ENCODE data around the gene DCBLD1. TPM values are rescaled to one million over a fixed set of nuclear protein-coding genes. Genes with fewer than 3 reads are reported as not detected.

The DCBLD1 gene
- total and polyA plus RNA-seq, 2 donors (not counting 1 experiment from before 2014, with no cell fraction given) = 35.2 to 44.4 TPM

- TF ChIP-seq EZH2 (IDR thresholded peaks at IDR 0.05; ENCODE audit: low read length, missing control alignments) (no peak), CTCF (conservative IDR thresholded peaks at IDR 0.05 in 1 of 2, IDR thresholded peaks at IDR 0.05 in 1 of 2; ENCODE audit: low read depth in 1 of 2, low read length in 2 of 2) (no peak)
Observed at GRCh38 chr6:117550078-117550600, 67.7 kb downstream of the DCBLD1 start.

GRCh38 chr6:117550618-117551242, 68.3 kb downstream of the DCBLD1 start:
- Histone ChIP-seq H4K20me1 (ENCODE audit: control insufficient read depth, extremely low read depth, insufficient read depth, low read length) (no peaks in the 10 kb centered on the region), H3K27ac (ENCODE audit: insufficient read depth, low read length) (no peak overlapping the region), H3K36me3 (ENCODE audit: control insufficient read depth, insufficient read depth, low read length) (peaks cover 8% of the 10 kb centered on the region), H3K9me3 (ENCODE audit: control insufficient read depth, insufficient read depth, low read depth, low read length) (no peaks in the 10 kb centered on the region), H3K27me3 (ENCODE audit: control insufficient read depth, insufficient read depth, low read length) (no peaks in the 10 kb centered on the region), H2AFZ (ENCODE audit: low read length) (no peak overlapping the region), H3K4me3 (replicated peaks in 1 of 4; ENCODE audit: control extremely low read depth in 1 of 4, insufficient read depth in 1 of 4, low read depth in 3 of 4, low read length in 4 of 4) (no peak overlapping the region), H3K4me1 (ENCODE audit: control insufficient read depth, extremely low read depth, insufficient read depth, low read length) (peaks cover 6% of the 10 kb centered on the region), H3K4me2 (ENCODE audit: extremely low read depth, insufficient read depth, low read length) (no peak overlapping the region), H3K79me2 (ENCODE audit: control insufficient read depth, insufficient read depth, low read length) (no peaks in the 10 kb centered on the region), H3K9ac (ENCODE audit: insufficient read depth, low read length) (no peak overlapping the region)
- DNase-seq (ENCODE audit: low read depth in 2 of 2) = no peak
- TF ChIP-seq CTCF (conservative IDR thresholded peaks at IDR 0.05 in 1 of 2, IDR thresholded peaks at IDR 0.05 in 1 of 2; ENCODE audit: low read depth in 1 of 2, low read length in 2 of 2) (no peak), EZH2 (IDR thresholded peaks at IDR 0.05; ENCODE audit: low read length, missing control alignments) (no peak)

More at GRCh38 chr6:117550078-117550600, 67.7 kb downstream of the DCBLD1 start:
- no peaks in the 10 kb centered on the region for H3K9me3 ChIP-seq (ENCODE audit: control insufficient read depth, insufficient read depth, low read depth, low read length)
- no peak overlapping the region for H3K9ac ChIP-seq (ENCODE audit: insufficient read depth, low read length)
- no peak overlapping the region for H3K27ac ChIP-seq (ENCODE audit: insufficient read depth, low read length)
- no peak overlapping the region for H3K4me3 ChIP-seq (replicated peaks in 1 of 4; ENCODE audit: control extremely low read depth in 1 of 4, insufficient read depth in 1 of 4, low read depth in 3 of 4, low read length in 4 of 4)
- H3K36me3 ChIP-seq (ENCODE audit: control insufficient read depth, insufficient read depth, low read length) = peaks cover 11% of the 10 kb centered on the region
- H3K4me2 ChIP-seq (ENCODE audit: extremely low read depth, insufficient read depth, low read length) = no peak overlapping the region
- no peaks in the 10 kb centered on the region for H4K20me1 ChIP-seq (ENCODE audit: control insufficient read depth, extremely low read depth, insufficient read depth, low read length)
- H3K79me2 ChIP-seq (ENCODE audit: control insufficient read depth, insufficient read depth, low read length) = no peaks in the 10 kb centered on the region
- no peak overlapping the region for H2AFZ ChIP-seq (ENCODE audit: low read length)
- peaks cover 6% of the 10 kb centered on the region for H3K4me1 ChIP-seq (ENCODE audit: control insufficient read depth, extremely low read depth, insufficient read depth, low read length)
- no peaks in the 10 kb centered on the region for H3K27me3 ChIP-seq (ENCODE audit: control insufficient read depth, insufficient read depth, low read length)
- no peak for DNase-seq (ENCODE audit: low read depth in 2 of 2)

- Histone ChIP-seq H3K9me3 (ENCODE audit: control insufficient read depth, insufficient read depth, low read depth, low read length) (no peaks in the 10 kb centered on the region), H3K4me3 (replicated peaks in 1 of 4; ENCODE audit: control extremely low read depth in 1 of 4, insufficient read depth in 1 of 4, low read depth in 3 of 4, low read length in 4 of 4) (no peak overlapping the region), H3K4me1 (ENCODE audit: control insufficient read depth, extremely low read depth, insufficient read depth, low read length) (peaks cover 6% of the 10 kb centered on the region), H3K4me2 (ENCODE audit: extremely low read depth, insufficient read depth, low read length) (no peak overlapping the region), H3K9ac (ENCODE audit: insufficient read depth, low read length) (no peak overlapping the region), H2AFZ (ENCODE audit: low read length) (no peak overlapping the region), H3K79me2 (ENCODE audit: control insufficient read depth, insufficient read depth, low read length) (no peaks in the 10 kb centered on the region), H3K27me3 (ENCODE audit: control insufficient read depth, insufficient read depth, low read length) (no peaks in the 10 kb centered on the region), H3K36me3 (ENCODE audit: control insufficient read depth, insufficient read depth, low read length) (peaks cover 4% of the 10 kb centered on the region), H4K20me1 (ENCODE audit: control insufficient read depth, extremely low read depth, insufficient read depth, low read length) (no peaks in the 10 kb centered on the region), H3K27ac (ENCODE audit: insufficient read depth, low read length) (no peak overlapping the region)
- TF ChIP-seq CTCF (conservative IDR thresholded peaks at IDR 0.05 in 1 of 2, IDR thresholded peaks at IDR 0.05 in 1 of 2; ENCODE audit: low read depth in 1 of 2, low read length in 2 of 2) (no peak), EZH2 (IDR thresholded peaks at IDR 0.05; ENCODE audit: low read length, missing control alignments) (no peak)
- peak in 1 of 2 donors; percentile 79 for DNase-seq (ENCODE audit: low read depth in 2 of 2)
Observed at GRCh38 chr6:117552618-117553017, 70.1 kb downstream of the DCBLD1 start.
